Measurements from ENCODE around the gene ATP8A2. TPM values are rescaled to one million over a fixed set of nuclear protein-coding genes. Genes with fewer than 3 reads are reported as not detected.

Gene ATP8A2
- total and polyA plus RNA-seq, 9 donors = 0.23 to 0.95 (median 0.35) TPM

GRCh38 chr13:26052337-26052736 is 680.6 kb downstream of the ATP8A2 start:
- WGBS, 3 donors = 45 to 73% (median 51%) methylated on average over 10 of the region's 10 CpGs

GRCh38 chr13:26053418-26053980 is 681.7 kb downstream of the ATP8A2 start:
- no peak overlapping the region for H3K27ac ChIP-seq
- no peak overlapping the region for H3K4me3 ChIP-seq
- DNase-seq = no peak
- no peaks in the 10 kb centered on the region for H3K9me3 ChIP-seq
- no peak for TF ChIP-seq EP300 (IDR thresholded peaks at IDR 0.05)
- no peak for TF ChIP-seq CTCF (IDR thresholded peaks at IDR 0.05)
- H3K36me3 ChIP-seq = no peaks in the 10 kb centered on the region
- H3K27me3 ChIP-seq = no peaks in the 10 kb centered on the region
- intact Hi-C loops (cut with DNase I) = no loop called here
- peaks cover 4% of the 10 kb centered on the region for H3K4me1 ChIP-seq (ENCODE audit: insufficient read depth)
- WGBS, 3 donors = 83 to 92% (median 92%) methylated on average over 6 of the region's 6 CpGs

More at GRCh38 chr13:26052337-26052736, 680.6 kb downstream of the ATP8A2 start:
- peaks cover 4% of the 10 kb centered on the region for H3K4me1 ChIP-seq (ENCODE audit: insufficient read depth)
- DNase-seq = no peak
- H3K27me3 ChIP-seq = no peaks in the 10 kb centered on the region
- no peaks in the 10 kb centered on the region for H3K36me3 ChIP-seq
- TF ChIP-seq EP300 (IDR thresholded peaks at IDR 0.05) (no peak), POLR2A (IDR thresholded peaks at IDR 0.05) (no peak), CTCF (IDR thresholded peaks at IDR 0.05) (no peak)
- intact Hi-C loops (cut with DNase I) = no loop called here
- H3K27ac ChIP-seq = no peak overlapping the region
- H3K4me3 ChIP-seq = no peak overlapping the region
- no peaks in the 10 kb centered on the region for H3K9me3 ChIP-seq

- H3K27me3 ChIP-seq = no peaks in the 10 kb centered on the region
Observed at GRCh38 chr13:26054896-26055295, 683.1 kb downstream of the ATP8A2 start.

GRCh38 chr13:26058704-26059103 is 686.9 kb downstream of the ATP8A2 start:
- WGBS, 3 donors = 72 to 81% (median 78%) methylated on average over 6 of the region's 6 CpGs
- intact Hi-C loops (cut with DNase I) = no loop called here
- no peaks in the 10 kb centered on the region for H3K36me3 ChIP-seq
- no peaks in the 10 kb centered on the region for H3K27me3 ChIP-seq
- no peaks in the 10 kb centered on the region for H3K9me3 ChIP-seq
- no peak overlapping the region for H3K27ac ChIP-seq
- H3K4me3 ChIP-seq = no peak overlapping the region
- TF ChIP-seq EP300 (IDR thresholded peaks at IDR 0.05) (no peak), POLR2A (IDR thresholded peaks at IDR 0.05) (no peak), CTCF (IDR thresholded peaks at IDR 0.05) (no peak)
- H3K4me1 ChIP-seq (ENCODE audit: insufficient read depth) = no peaks in the 10 kb centered on the region
- DNase-seq = no peak

More at GRCh38 chr13:26054896-26055295, 683.1 kb downstream of the ATP8A2 start:
- TF ChIP-seq EP300 (IDR thresholded peaks at IDR 0.05) (no peak), POLR2A (IDR thresholded peaks at IDR 0.05) (no peak), CTCF (IDR thresholded peaks at IDR 0.05) (no peak)
- Histone ChIP-seq H3K4me1 (ENCODE audit: insufficient read depth) (peaks cover 4% of the 10 kb centered on the region), H3K36me3 (no peaks in the 10 kb centered on the region), H3K4me3 (no peak overlapping the region), H3K9me3 (no peaks in the 10 kb centered on the region), H3K27ac (no peak overlapping the region)
- intact Hi-C loops (cut with DNase I) = no loop called here
- DNase-seq = no peak
